ENCODE measurements around the gene GEMIN7. TPM values are rescaled to one million over a fixed set of nuclear protein-coding genes. Genes with fewer than 3 reads are reported as not detected.
A peak's percentile ranks its signal among the peaks of the same experiment; 100 is the strongest.

GEMIN7 gene
- total and polyA plus RNA-seq, 2 of the 13 experiments (the other 11 are each of a cell fraction or from before 2014, with no cell fraction given) = 24.1 to 30.6 TPM

DNA sequence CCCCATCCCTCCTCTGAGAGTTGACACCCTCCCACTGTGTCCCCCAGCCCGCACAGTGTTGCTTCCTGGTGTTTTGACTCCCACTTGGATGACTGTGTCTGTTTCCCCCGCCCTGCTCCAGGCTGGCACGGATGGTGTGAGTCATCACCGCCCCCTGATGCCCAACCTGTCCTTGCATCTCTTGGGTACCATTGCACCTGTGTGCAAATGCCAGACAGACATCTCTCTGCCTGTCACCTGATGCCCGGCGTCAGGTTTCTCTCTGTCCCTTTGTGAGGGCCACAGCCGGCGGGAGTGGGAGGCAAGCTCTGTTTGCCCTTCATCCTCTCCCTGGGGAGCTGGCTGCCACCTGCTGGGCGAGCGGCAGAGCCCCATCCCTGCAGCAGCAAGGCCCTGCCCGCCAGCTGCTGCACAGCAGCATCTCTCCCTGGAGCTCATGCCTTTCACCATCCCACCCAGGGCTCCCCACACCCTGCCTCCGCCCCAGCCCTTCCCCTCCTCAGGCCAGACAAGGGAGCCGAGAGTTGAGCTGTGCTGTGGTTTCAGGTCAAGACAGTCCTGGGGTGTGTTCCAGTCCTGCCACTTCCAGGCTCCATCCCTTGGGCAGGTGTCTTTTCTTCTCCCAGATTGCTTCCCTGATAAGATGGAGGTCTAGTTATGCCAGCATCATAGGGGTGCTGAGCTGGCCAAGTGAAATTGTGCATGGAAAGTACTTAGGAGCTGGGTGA, 52.0 kb downstream of the GEMIN7 start (continued):
- TF ChIP-seq, protein P1, sequence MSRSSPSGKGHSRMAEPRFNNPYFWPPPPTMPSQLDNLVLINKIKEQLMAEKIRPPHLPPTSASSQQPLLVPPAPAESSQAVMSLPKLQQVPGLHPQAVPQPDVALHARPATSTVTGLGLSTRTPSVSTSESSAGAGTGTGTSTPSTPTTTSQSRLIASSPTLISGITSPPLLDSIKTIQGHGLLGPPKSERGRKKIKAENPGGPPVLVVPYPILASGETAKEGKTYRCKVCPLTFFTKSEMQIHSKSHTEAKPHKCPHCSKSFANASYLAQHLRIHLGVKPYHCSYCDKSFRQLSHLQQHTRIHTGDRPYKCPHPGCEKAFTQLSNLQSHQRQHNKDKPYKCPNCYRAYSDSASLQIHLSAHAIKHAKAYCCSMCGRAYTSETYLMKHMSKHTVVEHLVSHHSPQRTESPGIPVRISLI (CRISPR knock-in tag; IDR thresholded peaks at IDR 0.05; ENCODE audit: borderline replicate concordance) = 0 out of 2 replicates have a peak, but pooled peaks have one; percentile 15
- TF ChIP-seq, protein P2, sequence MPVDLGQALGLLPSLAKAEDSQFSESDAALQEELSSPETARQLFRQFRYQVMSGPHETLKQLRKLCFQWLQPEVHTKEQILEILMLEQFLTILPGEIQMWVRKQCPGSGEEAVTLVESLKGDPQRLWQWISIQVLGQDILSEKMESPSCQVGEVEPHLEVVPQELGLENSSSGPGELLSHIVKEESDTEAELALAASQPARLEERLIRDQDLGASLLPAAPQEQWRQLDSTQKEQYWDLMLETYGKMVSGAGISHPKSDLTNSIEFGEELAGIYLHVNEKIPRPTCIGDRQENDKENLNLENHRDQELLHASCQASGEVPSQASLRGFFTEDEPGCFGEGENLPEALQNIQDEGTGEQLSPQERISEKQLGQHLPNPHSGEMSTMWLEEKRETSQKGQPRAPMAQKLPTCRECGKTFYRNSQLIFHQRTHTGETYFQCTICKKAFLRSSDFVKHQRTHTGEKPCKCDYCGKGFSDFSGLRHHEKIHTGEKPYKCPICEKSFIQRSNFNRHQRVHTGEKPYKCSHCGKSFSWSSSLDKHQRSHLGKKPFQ (CRISPR knock-in tag; IDR thresholded peaks at IDR 0.05; ENCODE audit: insufficient replicate concordance) = no peak
- TF ChIP-seq ZNF605 (CRISPR knock-in tag; IDR thresholded peaks at IDR 0.05) (0 out of 2 replicates have a peak, but pooled peaks have one; percentile 34), GATAD1 (CRISPR knock-in tag; IDR thresholded peaks at IDR 0.05) (0 out of 2 replicates have a peak, but pooled peaks have one; percentile 35), ZNF263 (CRISPR knock-in tag; IDR thresholded peaks at IDR 0.05) (peak; percentile 84), PHF20 (CRISPR knock-in tag; IDR thresholded peaks at IDR 0.05) (no peak)
- TF ChIP-seq, protein P3, sequence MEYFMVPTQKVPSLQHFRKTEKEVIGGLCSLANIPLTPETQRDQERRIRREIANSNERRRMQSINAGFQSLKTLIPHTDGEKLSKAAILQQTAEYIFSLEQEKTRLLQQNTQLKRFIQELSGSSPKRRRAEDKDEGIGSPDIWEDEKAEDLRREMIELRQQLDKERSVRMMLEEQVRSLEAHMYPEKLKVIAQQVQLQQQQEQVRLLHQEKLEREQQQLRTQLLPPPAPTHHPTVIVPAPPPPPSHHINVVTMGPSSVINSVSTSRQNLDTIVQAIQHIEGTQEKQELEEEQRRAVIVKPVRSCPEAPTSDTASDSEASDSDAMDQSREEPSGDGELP (IDR thresholded peaks at IDR 0.05; ENCODE audit: borderline replicate concordance, low read depth) = peak; percentile 20; the same call in 1 of the 2 replicates
- TF ChIP-seq, protein P4, sequence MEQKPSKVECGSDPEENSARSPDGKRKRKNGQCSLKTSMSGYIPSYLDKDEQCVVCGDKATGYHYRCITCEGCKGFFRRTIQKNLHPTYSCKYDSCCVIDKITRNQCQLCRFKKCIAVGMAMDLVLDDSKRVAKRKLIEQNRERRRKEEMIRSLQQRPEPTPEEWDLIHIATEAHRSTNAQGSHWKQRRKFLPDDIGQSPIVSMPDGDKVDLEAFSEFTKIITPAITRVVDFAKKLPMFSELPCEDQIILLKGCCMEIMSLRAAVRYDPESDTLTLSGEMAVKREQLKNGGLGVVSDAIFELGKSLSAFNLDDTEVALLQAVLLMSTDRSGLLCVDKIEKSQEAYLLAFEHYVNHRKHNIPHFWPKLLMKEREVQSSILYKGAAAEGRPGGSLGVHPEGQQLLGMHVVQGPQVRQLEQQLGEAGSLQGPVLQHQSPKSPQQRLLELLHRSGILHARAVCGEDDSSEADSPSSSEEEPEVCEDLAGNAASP (CRISPR knock-in tag; IDR thresholded peaks at IDR 0.05; ENCODE audit: borderline replicate concordance) = 0 out of 2 replicates have a peak, but pooled peaks have one; percentile 47
